GM21515 (cell line): ENCODE measurements around the gene PRDM11.

Source experiments
- ATAC-seq: cut with Tn5 transposase; IDR thresholded peaks from one replicate; pipeline ENCODE4 v1.9.1; 2021; ENCODE audit not compliant: unreplicated experiment

Gene PRDM11

GRCh38 chr11:45209000-45209879 lies 62.8 kb downstream of the PRDM11 start:
- no peak for ATAC-seq

- no peak for ATAC-seq
Measured at GRCh38 chr11:45209891-45210699, 63.7 kb downstream of the PRDM11 start.

GRCh38 chr11:45210846-45211245 lies 64.4 kb downstream of the PRDM11 start:
- no peak for ATAC-seq

GRCh38 chr11:45211732-45212131 lies 65.3 kb downstream of the PRDM11 start:
- ATAC-seq, result no peak

GRCh38 chr11:45212566-45213315 lies 66.3 kb downstream of the PRDM11 start:
- ATAC-seq, result no peak

- no peak for ATAC-seq
Measured at GRCh38 chr11:45213316-45213665, 66.9 kb downstream of the PRDM11 start.

- ATAC-seq, result no peak
Measured at GRCh38 chr11:45213717-45214116, 67.3 kb downstream of the PRDM11 start.

GRCh38 chr11:45215098-45215865 lies 68.8 kb downstream of the PRDM11 start:
- no peak for ATAC-seq

- no peak for ATAC-seq
Measured at GRCh38 chr11:45216031-45216430, 69.6 kb downstream of the PRDM11 start.

GRCh38 chr11:45216901-45217300 lies 70.5 kb downstream of the PRDM11 start:
- ATAC-seq, result no peak

GRCh38 chr11:45217991-45218390 lies 71.6 kb downstream of the PRDM11 start:
- ATAC-seq, result no peak

- no peak for ATAC-seq
Measured at GRCh38 chr11:45218705-45219104, 72.3 kb downstream of the PRDM11 start.

- ATAC-seq, result no peak
Measured at GRCh38 chr11:45219411-45219810, 73.0 kb downstream of the PRDM11 start.

GRCh38 chr11:45223496-45223895 lies 77.1 kb downstream of the PRDM11 start:
- no peak for ATAC-seq

- no peak for ATAC-seq
Measured at GRCh38 chr11:45224766-45225165, 78.3 kb downstream of the PRDM11 start.

- ATAC-seq, result no peak
Measured at GRCh38 chr11:45225277-45225676, 78.8 kb downstream of the PRDM11 start.

- no peak for ATAC-seq
Measured at GRCh38 chr11:45225961-45226871, 79.8 kb downstream of the PRDM11 start.

GRCh38 chr11:45226901-45227300 lies 80.5 kb downstream of the PRDM11 start:
- ATAC-seq, result no peak

- ATAC-seq, result no peak
Measured at GRCh38 chr11:45227836-45228235, 81.4 kb downstream of the PRDM11 start.
